ENCODE results near the gene GYG2.
"Not testable (repeated sequence)": the region's sequence is repeated elsewhere in the genome, so short reads cannot be mapped to it uniquely, and the experiment has no call there.

GYG2 gene

DNA sequence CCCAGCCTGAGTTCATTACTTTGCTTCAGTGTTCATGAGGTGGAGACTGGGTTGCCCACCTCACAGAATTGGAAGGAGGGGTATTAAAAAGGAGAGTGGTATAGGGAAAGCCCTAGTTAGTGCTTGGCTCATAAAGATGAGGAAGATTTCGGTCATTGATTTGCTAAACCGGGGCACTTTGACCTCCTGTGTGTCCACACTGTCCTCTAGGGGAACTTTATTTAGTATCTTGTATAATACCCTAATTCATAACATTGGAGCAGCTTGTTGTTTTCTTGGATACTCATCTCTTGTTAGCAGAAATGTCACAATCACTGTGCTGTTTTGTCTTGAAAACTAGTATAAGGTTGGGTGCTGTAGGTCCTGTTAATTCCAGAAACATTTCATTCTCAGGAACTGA is 49.8 kb downstream of the GYG2 start:
- H3K4me3 ChIP-seq (ENCODE audit: low read length): no peak overlapping the region
- TF ChIP-seq ZNF274 (IDR thresholded peaks at IDR 0.05; ENCODE audit: low read depth, low read length): no peak

DNA sequence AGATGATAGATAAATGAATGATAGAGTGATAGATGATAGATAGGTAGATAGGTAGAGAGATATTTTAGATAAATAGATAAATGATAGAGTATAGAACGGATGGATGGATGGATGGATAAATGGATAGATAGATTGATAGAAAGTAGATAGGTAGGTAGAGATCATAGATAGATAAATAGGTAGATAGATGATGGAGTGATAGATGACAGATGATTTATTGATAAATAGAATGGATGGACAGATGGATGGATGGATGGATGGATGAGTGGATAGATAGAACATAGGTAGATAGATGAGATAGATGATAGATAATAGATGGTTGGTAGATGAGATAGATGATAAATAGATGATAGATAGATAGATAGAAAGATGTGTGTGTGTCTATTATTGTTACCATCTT is 50.9 kb downstream of the GYG2 start:
- H3K4me3 ChIP-seq (ENCODE audit: low read length): no peak overlapping the region
- TF ChIP-seq ZNF274 (IDR thresholded peaks at IDR 0.05; ENCODE audit: low read depth, low read length): no peak

DNA sequence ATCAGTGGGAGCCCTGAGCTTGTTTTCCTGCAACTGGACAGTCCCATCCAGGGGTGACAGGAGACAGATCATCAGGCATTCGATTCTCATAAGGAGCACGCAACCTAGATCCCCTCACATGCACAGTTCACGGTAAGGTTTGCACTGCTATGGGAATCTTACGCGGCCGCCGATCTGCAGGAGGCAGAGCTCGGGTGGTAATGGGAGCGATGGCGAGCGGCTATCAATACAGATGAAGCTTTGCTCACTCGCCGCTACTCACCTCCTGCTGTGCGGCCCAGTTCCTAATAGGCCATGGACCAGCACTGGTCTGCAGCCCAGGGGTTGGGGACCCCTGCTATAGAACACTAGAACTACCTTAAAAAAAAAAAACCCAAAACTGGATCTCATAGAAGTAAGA is 55.0 kb downstream of the GYG2 start:
- TF ChIP-seq ZNF274 (IDR thresholded peaks at IDR 0.05; ENCODE audit: low read depth, low read length): no peak
- H3K4me3 ChIP-seq (ENCODE audit: low read length): no peak overlapping the region

DNA sequence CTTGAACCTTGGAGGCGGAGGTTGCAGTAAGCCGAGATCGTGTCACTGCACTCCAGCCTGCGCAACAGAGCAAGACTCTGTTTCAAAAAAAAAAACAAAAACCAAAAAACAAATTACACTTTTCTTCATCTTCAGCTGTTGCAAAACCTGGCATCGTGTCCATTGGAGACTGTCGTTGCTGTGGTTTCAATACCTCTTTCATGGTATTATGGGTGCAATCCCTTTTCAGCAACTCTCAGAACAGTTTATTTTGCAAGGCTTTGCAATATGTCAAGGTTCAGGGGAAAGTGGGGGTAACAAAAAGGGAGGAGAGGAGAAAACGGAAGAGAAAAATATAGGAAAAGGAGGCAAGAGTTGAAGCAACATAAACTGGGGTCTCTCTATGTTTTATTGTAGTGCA is 59.6 kb downstream of the GYG2 start:
- no peak for TF ChIP-seq ZNF274 (IDR thresholded peaks at IDR 0.05; ENCODE audit: low read depth, low read length)
- H3K4me3 ChIP-seq (ENCODE audit: low read length): no peak overlapping the region

DNA sequence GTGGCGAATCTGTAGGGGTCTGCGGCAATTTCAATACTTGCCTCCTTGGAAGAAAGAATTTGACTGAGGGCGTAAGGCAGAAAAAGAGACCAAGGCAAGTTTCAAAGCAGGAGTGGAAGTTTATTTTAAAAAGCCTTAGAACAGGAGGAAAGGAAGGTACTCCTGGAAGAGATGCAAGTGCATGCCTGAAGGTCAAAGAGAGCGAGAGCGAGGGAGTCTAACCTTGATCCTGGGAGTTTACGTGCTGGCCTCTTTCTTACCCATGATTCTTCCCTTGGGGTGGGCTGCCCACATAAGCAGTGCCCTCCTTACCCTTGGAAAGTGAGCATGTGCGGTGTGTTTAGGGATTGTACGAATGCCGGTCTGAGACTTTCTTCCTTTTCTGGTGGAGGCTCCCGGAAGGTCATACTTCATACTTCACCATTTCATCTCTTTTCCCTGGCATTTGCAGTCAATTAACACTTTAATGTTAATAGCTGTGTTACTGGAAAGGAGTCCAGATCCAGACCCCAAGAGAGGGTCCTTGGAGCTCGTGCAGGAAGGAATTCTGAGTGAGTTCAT is 60.4 kb downstream of the GYG2 start:
- H3K4me3 ChIP-seq (ENCODE audit: low read length): peak overlapping the region; percentile 55; the same call in 1 of the 2 replicates

DNA sequence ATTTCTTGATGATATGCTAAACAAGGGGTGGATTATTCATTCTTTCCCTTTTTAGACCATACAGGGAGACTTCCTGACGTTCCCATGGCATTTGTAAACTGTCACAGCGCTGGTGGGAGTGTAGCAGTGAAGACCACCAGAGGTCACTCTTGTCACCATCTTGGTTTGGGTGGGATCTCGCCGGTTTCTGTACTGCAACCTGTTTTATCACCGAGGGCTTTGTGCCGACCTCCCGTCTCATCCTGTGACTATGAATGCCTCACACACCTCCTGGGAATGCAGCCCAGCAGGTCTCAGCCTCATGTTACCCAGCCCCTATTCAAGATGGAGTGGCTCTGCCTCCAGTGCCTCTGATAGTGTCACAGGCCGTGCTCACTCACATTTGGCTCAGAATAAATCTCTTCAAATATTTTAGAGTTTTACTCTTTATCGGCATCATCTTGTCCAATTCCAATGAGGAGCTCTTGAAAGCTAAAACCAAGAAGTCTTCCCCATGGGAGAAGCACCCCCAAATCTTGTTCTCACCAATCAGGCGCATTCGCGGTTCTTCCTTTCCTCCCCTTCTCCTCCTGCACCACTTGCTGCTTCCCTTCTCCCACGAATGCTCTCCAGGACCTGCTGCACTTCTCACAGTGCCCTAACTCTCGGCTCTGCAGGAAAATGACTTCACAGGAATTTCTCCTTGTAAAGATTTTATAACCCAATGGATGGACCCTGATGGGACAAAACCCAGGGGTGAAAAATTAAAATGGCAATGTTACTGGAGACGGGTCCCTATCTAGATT is 61.2 kb downstream of the GYG2 start:
- H3K4me3 ChIP-seq (ENCODE audit: low read length): peak overlapping the region; percentile 55; the same call in 1 of the 2 replicates

More for the DNA sequence above, 60.4 kb downstream of the GYG2 start:
- no peak for TF ChIP-seq ZNF274 (IDR thresholded peaks at IDR 0.05; ENCODE audit: low read depth, low read length)

DNA sequence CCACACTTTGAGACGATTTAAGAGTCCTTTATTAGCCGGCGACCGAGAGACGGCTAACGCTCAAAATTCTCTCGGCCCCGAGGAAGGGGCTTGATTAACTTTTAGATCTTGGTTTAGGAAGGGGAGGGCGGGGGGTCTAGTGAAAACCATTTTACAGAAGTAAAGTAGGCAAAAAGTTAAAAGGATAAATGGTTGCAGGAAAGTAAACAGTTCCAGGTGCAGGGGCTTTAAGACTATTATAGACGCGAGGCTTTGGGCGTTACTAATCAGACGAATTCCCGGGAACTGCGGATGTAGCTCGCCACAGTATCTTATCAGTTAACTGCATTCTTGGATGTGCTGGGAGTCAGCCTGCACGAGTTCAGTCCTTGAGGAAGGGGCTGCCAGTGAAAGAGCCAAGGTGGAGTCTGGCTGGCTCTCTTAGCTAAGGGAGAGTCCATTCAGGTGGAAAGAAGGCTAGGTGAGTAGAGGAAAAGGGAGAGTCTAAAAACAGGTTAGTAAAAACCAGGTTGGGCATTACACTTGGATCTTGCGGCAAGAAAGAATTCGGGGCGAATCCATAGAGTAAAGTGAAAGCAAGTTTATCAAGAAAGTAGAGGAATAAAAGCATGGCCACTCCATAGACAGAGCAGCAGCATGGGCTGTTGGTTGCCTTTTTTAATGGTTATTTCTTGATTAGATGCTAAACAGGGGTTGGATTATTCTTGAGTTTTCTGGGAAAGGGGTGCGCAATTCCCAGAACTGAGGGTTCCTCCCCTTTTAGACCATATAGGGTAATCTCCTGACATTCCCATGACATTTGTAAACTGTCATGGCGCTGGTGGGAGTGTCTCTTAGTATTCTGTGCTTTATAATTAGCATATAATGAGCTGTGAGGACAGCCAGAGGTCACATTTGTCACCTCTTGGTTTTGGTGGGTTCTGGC is 62.1 kb downstream of the GYG2 start:
- H3K4me3 ChIP-seq (ENCODE audit: low read length): not testable (repeated sequence)

DNA sequence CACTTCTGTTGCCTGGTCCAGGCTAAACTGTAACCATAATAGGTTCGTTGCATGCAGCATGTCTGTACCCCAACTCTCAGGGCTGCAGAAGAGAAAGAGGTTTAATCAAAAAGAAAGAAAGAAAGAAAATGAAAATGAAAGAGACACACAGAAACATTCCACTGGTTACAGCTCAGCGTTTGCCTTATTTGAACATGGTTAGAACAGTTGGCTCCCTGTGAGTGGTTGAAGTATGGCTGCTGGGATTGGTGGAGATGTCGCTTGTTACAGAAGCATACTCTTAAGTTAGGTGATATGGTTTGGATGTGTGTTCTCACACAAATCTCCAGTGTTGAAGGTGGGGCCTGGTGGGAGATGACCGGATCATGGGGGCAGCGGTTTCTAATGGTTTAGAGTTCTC is 64.1 kb downstream of the GYG2 start:
- TF ChIP-seq ZNF274 (IDR thresholded peaks at IDR 0.05; ENCODE audit: low read depth, low read length): no peak

DNA sequence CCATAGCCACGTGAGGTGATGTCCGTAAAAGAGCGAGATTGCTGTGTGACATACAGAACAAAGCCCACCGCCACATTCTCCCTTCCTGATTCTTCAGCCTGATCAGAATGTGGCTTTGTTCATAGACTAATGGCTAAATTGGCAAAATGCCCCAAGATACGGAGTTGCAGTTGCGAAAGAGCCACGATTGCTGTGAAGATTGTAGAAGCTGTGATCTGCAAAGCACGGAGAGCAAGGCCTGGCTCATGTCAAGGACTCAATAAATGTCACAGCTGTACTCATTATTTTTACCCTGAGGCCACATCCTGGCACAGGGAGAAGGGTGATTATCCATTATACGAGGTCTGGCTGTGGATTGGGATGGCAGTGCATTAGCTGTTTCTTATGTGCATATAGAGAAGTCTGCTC is 66.2 kb downstream of the GYG2 start:
- no peak overlapping the region for H3K4me3 ChIP-seq (ENCODE audit: low read length)
- TF ChIP-seq ZNF274 (IDR thresholded peaks at IDR 0.05; ENCODE audit: low read depth, low read length): no peak

More for the DNA sequence above, 64.1 kb downstream of the GYG2 start:
- no peak overlapping the region for H3K4me3 ChIP-seq (ENCODE audit: low read length)

DNA sequence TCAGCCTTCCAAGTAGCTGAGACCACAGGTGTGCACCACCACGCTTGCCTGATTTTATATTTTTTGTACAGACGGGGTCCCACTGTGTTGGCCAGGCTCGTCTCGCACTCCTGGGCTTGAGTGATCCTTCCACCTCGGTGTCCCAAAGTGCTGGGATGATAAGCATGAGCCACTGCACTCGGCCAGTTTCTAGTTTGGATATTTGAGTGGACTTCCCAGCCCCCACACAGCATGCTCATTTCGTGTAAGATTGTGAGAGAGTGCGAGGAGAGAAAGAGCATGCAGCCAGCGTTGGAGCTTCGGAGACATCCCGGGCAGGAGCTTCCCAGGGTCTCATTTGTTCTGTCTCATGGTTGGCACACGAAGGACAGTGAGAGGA is 68.6 kb downstream of the GYG2 start:
- no peak overlapping the region for H3K4me3 ChIP-seq (ENCODE audit: low read length)
- TF ChIP-seq ZNF274 (IDR thresholded peaks at IDR 0.05; ENCODE audit: low read depth, low read length): no peak

DNA sequence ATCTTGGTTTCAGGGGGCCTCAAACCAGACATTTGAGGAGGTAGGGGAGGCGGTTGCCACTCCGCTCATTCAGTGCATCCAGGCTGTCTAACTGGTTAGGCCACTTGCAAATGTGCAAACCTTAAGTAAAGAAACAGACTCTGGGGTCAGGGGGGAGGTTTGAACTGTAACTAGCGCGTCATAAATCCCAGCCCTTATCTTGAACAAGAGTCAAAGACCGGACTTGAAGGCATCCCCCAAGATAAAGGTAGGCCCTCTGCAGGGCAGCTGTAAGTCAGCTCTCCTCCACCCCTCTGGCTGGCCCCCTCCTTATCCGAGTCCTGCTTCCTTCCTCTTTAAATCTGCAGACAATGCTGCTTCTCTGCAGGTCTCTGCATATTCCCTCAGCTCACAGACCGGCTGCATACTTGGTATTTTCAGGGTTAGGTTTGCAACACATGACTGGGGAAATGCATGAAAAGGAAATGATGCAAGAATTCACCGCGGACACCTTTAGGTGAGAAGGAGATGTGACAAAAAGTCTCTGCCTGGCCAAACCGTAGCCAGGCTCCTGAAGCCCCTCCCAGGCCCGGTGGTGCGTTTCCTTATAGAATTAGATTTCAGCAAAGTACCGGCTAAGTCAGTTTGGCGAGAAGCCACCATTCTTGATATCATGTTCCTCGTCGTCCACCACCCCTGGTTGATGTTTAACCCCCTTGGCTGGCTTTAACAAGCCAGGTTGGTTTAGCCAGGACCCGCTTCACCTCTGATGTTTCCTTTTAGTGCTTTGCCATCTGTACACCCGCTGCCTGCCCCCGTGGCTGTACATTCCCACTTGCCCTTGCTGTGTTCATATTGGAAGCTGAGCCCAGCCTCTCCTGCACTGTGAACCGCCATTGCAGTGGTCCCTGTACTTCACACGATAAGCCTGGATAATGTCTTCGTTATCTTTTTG is 69.2 kb downstream of the GYG2 start:
- H3K4me3 ChIP-seq (ENCODE audit: low read length): not testable (repeated sequence)

DNA sequence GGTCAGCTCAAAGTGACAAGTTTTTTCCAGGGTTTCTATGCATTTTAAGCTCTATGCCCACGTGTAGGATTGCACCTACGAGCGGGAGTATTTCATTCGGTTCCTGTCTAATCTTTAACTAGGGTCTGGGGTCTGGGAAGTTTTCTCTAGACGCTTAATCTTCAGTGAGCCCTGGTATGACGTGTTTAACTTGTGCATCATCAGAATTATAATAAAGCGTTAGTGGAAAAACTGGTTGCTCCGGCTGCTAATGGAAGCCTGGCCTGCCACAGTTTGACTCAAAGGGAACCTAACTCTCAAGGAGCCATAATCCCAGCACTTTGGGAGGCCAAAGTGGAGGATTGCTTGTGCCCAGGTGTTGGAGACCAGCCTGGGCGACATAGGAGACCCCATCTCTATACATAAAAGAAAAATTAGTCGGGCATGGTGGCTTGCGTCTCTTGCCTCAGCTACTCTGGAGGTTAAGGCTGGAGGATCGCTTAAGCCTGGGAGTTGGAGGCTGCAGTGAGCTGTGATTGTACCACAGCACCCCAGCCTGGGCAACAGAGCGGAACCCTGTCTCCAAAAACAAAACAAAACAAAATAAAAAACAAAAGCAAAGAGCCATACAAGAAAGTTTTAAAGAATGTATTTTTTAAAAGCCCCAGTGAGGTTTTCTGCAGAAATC is 70.2 kb downstream of the GYG2 start:
- H3K4me3 ChIP-seq (ENCODE audit: low read length): no peak overlapping the region
- no peak for TF ChIP-seq ZNF274 (IDR thresholded peaks at IDR 0.05; ENCODE audit: low read depth, low read length)

DNA sequence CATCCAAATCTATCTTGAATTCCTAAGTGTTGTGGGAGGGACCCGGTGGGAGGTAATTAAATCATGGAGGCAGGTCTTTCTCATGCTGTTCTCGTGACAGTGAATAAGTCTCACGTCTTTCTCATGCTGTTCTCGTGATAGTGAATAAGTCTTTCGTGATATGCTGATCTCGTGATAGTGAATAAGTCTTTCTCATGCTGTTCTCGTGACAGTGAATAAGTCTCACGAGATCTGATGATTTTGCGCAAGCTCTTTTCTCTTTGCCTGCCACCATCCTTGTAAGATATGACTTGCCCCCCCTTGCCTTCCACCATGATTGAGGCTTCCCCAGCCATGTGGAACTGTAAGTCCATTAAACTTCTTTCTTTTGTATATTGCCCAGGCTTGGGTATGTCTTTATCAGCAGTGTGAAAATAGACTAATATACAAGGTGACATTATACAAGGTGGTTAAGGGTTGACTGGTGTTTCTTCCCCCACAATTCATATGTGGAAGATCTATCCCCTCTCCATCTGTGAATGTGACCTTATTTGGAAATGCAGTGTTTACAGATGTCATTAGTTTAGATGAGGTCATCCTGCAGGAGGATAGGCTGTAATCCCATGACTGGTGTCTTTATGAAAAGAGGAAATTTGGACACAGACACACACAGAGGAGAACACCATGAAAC is 72.8 kb downstream of the GYG2 start:
- TF ChIP-seq ZNF274 (IDR thresholded peaks at IDR 0.05; ENCODE audit: low read depth, low read length): no peak
- no peak overlapping the region for H3K4me3 ChIP-seq (ENCODE audit: low read length)

Measured in GM08714 (cell line).